ENCODE data around the gene EME1.

- TF ChIP-seq TAF1 (IDR thresholded peaks at IDR 0.05; ENCODE audit: borderline replicate concordance, low read depth, low read length) (no peak), POLR2A (IDR thresholded peaks at IDR 0.05; ENCODE audit: low read depth, low read length) (no peak)
Observed at GRCh38 chr17:50339381-50339780, 33.6 kb upstream of the EME1 start.

Data from GM12892 (cell line).